ENCODE results near the gene COX20.
"Not testable (repeated sequence)": the region's sequence is repeated elsewhere in the genome, so short reads cannot be mapped to it uniquely, and the experiment has no call there.

The COX20 gene

GRCh38 chr1:244826712-244827111 is 8.7 kb upstream of the COX20 start:
- DNase-seq, result no peak

GRCh38 chr1:244830639-244831038 is 4.8 kb upstream of the COX20 start:
- DNase-seq, result no peak

GRCh38 chr1:244833260-244833659 is 2.2 kb upstream of the COX20 start:
- not testable (repeated sequence) for DNase-seq

GRCh38 chr1:244833734-244834542 is 1.5 kb upstream of the COX20 start:
- peak; percentile 62 for DNase-seq

GRCh38 chr1:244834543-244835275 is 749 bp upstream of the COX20 start:
- DNase-seq, result peak; percentile 92

- DNase-seq, result no peak
Measured at GRCh38 chr1:244836135-244836521, 670 bp downstream of the COX20 start.

GRCh38 chr1:244836584-244836983 is 1.1 kb downstream of the COX20 start:
- no peak for DNase-seq

GRCh38 chr1:244837597-244838258 is 2.3 kb downstream of the COX20 start:
- no peak for DNase-seq

GRCh38 chr1:244839656-244840055 is 4.2 kb downstream of the COX20 start:
- DNase-seq, result no peak

- DNase-seq, result no peak
Measured at GRCh38 chr1:244840219-244840794, 4.8 kb downstream of the COX20 start.

- no peak for DNase-seq
Measured at GRCh38 chr1:244841273-244841927, 5.9 kb downstream of the COX20 start.

GRCh38 chr1:244843148-244843978 is 7.9 kb downstream of the COX20 start:
- no peak for DNase-seq

- no peak for DNase-seq
Measured at GRCh38 chr1:244844155-244845121, 9.0 kb downstream of the COX20 start.

- no peak for DNase-seq
Measured at GRCh38 chr1:244846653-244847052, 11.2 kb downstream of the COX20 start.

GRCh38 chr1:244849189-244849866 is 13.9 kb downstream of the COX20 start:
- DNase-seq, result no peak

GRCh38 chr1:244850099-244850852 is 14.8 kb downstream of the COX20 start:
- no peak for DNase-seq

- no peak for DNase-seq
Measured at GRCh38 chr1:244850896-244851295, 15.4 kb downstream of the COX20 start.

GRCh38 chr1:244851546-244852231 is 16.2 kb downstream of the COX20 start:
- no peak for DNase-seq

GRCh38 chr1:244852694-244853093 is 17.2 kb downstream of the COX20 start:
- no peak for DNase-seq

Data from CD4-positive, alpha-beta T cell treated with Interleukin-12 subunit alpha and Interleukin-12 subunit beta, for 1 hour (primary cell).